Activated T-cell treated with anti-CD3 and anti-CD28 coated beads, Interleukin-2, amount 50 U/mL, for 4 hours (primary cell): Measurements from ENCODE around the gene PRSS8. TPM values are rescaled to one million over a fixed set of nuclear protein-coding genes. Genes with fewer than 3 reads are reported as not detected.
A peak's percentile ranks its signal among the peaks of the same experiment; 100 is the strongest.
"Not testable (repeated sequence)": the region's sequence is repeated elsewhere in the genome, so short reads cannot be mapped to it uniquely, and the experiment has no call there.

ENCODE experiments used
- ATAC-seq, 2 donors: fragments of 200-7000 bp; cut with Tn5 transposase; one replicate each; pipeline ENCODE4 v1.10.0; 2021
- DNase-seq: peaks from one replicate; pipeline ENCODE4 v3.0.0-alpha.2; 2020
- H3K27me3 Mint-ChIP-seq: one replicate; pipeline ENCODE4 v1.8.0; 2021; ENCODE audit warnings: low read depth, mixed read lengths
- H3K36me3 Mint-ChIP-seq: one replicate; pipeline ENCODE4 v1.8.0; 2022; ENCODE audit warnings: mixed read lengths; ENCODE audit not compliant: insufficient read depth
- H3K4me1 Mint-ChIP-seq: one replicate; pipeline ENCODE4 v1.8.0; 2021; ENCODE audit warnings: low read depth, mixed read lengths
- H3K4me3 Mint-ChIP-seq: one replicate; pipeline ENCODE4 v1.8.0; 2021; ENCODE audit warnings: mild to moderate bottlenecking, moderate library complexity, mixed read lengths
- H3K9me3 Mint-ChIP-seq: one replicate; pipeline ENCODE4 v1.8.0; 2021; ENCODE audit warnings: mixed read lengths
- total RNA-seq, 3 donors: library from RNA; stranded (reverse); gene quantifications; one replicate each; pipeline ENCODE4 v1.2.1, GENCODE V29; 2021

Gene PRSS8
- total RNA-seq, 3 donors from 2014 or later: 0.11 to 0.58 (median 0.38) TPM

DNA sequence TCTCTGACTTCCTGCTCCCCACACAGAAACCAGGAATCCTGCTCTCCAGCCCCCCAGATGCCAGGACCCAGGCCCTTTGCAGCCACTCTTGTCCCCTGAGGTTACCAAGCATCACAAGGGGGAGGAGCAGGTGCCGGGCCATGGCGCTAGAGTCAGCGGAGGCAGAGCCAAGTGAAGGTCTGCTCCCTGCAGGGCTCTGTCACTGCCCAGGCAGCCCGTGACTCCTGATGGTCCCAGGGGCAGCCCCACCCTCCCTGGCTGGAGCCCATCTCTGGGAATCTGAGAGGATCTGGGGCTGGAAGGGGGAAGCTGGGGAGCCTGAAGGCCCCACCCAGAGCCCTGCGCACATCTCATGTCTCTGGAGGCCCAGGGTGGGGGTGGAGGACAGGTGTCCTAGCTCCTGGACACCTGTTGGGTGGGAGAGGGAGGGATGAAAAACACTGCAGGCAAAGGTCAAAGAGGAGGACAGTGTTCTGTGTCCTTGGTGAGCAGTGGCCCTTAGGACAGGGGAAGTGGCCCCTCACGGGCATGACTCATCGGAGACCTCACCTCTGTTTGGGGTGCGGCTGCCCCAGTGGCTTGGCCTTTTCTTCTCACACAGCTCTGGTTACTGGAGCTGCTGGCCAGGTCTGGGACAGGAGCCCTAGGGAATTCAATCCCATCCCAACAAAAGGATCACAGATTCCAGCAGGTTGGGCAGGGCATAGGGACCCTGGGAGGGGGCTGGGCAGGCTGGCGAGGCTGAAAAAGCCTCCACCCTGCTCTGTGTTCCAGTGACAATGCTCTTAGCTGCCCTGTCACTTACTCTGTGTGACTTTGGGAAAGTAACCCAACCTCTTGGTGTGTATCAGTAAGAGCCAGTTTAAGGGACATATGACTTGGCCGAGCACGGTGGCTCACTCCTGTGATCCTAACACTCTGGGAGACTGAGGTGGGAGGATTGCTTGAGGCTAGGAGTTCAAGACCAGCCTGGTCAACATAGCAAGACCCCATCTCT is 14.7 kb upstream of the PRSS8 start, which contains the start of gene PRSS36:
PRSS36 (minus strand) TSS at position 173 of the 997 bp plus-strand sequence; CDS start at position 142, 31 bp downstream.
- no peaks in the 10 kb centered on the region for H3K9me3 Mint-ChIP-seq
- ATAC-seq: no peak
- no peak within 1 kb of the TSS for H3K4me3 Mint-ChIP-seq
- H3K27me3 Mint-ChIP-seq: peaks cover 4% of the 10 kb centered on the region
- DNase-seq: no peak
- no peaks in the 10 kb centered on the region for H3K36me3 Mint-ChIP-seq
- H3K4me1 Mint-ChIP-seq: peaks cover 1% of the 10 kb centered on the region

DNA sequence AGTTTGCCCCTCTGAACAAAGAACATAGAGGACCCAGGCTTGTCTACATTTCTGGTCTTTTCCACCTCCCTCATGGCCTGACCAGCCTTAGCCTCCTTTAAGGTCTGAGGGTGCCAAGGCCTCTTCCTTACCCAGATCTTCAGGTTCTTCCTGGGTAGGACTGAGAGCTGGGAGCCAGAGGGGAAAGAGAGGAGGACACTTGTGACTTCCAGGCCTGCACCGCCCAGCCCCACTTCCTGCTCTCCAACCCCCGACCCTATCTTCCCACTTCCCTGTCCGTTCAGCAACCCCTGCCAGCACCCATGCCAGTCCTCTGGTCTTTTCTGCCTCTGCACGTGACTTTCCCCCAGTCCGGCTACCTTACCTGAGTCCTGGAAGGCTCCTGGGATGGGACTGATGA is 13.8 kb upstream of the PRSS8 start:
- ATAC-seq: no peak
- Mint-ChIP-seq H3K36me3 (no peaks in the 10 kb centered on the region), H3K27me3 (peaks cover 4% of the 10 kb centered on the region), H3K4me3 (no peak overlapping the region), H3K9me3 (no peaks in the 10 kb centered on the region), H3K4me1 (peaks cover 1% of the 10 kb centered on the region)
- DNase-seq: no peak

DNA sequence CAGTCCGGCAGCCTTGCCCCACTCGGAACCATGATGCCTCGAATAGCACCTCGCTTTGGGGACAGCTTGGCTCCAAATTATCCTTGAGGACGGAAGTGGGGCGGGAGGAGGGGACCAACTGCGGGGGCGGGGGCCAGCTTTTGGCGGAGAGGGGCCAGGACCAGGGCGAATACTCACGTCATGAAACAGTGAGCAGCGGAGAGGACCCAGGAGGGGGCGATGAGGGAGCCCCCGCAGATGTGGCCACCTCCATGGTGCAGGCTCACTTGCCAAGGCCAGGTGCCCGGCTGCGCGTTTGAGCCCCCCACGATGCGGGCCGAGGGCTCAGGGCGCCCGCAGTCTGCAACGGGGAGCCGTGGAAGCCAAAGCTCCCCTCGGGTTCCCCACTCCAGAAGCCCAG is 13.4 kb upstream of the PRSS8 start:
- no peaks in the 10 kb centered on the region for H3K36me3 Mint-ChIP-seq
- no peaks in the 10 kb centered on the region for H3K9me3 Mint-ChIP-seq
- no peak for ATAC-seq
- H3K4me1 Mint-ChIP-seq: peaks cover 1% of the 10 kb centered on the region
- no peak overlapping the region for H3K4me3 Mint-ChIP-seq
- peaks cover 4% of the 10 kb centered on the region for H3K27me3 Mint-ChIP-seq
- DNase-seq: no peak

DNA sequence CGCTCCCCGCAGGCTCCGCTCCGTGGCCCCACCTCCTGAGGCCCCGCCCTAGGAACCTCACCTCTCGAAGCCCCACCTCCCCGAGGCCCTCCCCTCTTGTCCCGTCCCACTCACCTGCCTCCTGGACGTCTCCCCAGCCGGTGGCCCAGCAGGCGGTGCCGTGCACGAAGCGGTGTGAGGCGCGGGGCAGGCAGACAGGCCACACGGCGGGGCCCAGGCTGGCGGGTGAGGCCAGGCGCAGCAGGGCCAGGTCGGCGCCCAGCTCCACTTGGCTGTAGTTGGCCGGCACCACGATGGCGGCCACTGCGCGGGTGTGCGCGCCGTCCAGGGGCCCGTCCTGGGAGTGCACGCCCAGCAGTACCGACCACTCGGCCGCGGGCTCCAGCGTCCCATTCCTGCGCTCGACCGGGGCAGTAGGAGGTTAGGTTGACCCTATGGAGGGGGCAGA is 12.8 kb upstream of the PRSS8 start:
- Mint-ChIP-seq H3K4me3 (no peak overlapping the region), H3K27me3 (peaks cover 4% of the 10 kb centered on the region), H3K36me3 (no peaks in the 10 kb centered on the region), H3K4me1 (peaks cover 4% of the 10 kb centered on the region), H3K9me3 (no peaks in the 10 kb centered on the region)
- DNase-seq (no peak), ATAC-seq (no peak)

DNA sequence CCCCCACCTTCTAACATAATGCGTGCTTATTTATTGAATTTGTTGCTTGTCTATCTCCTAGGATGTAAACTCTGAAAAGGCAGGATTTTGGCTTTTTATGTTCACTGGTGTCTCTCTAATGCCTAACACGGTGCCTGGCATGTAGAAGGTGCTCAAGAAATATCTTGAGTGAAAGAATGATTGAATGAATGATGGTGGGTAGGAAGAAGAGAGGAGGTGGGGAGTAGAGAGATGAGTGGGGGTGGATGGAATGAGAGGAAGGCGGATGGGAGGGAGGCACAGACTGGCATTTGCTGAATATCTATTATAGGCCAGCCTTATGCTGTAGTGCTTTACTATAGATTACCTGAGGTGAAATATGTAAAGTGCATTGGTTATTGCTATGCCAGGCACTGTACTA is 12.0 kb upstream of the PRSS8 start:
- ATAC-seq (no peak), DNase-seq (no peak)
- no peaks in the 10 kb centered on the region for H3K9me3 Mint-ChIP-seq
- H3K4me3 Mint-ChIP-seq: no peak overlapping the region
- no peaks in the 10 kb centered on the region for H3K36me3 Mint-ChIP-seq
- H3K27me3 Mint-ChIP-seq: peaks cover 4% of the 10 kb centered on the region
- peaks cover 4% of the 10 kb centered on the region for H3K4me1 Mint-ChIP-seq

DNA sequence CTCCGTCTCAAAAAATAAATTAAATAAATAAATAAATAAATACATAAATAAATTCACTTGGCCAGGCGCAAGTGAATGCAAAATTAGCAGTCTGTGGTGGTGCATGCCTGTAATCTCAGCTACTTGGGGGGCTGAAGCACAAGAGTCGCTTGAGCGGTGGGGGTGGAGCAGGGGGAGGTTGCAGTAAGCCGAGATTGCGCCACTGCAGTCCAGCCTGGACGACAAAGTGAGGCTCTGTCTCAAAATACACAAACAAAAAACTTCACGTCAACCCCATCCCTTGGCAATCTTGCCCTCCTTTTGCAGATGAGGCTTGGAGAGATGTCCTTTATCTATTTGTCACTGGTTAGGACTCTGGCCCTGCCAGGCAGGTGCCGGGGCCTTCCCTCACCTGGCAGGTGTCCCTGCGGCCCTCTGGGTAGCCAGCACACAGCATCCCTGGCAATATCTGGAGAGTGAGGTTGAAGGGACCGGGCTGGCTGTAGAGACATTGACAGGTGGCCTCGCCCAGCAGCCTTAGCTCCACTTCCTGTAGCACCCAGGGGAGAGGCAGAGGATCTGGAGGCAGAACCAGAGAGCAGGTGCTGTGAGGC is 10.0 kb upstream of the PRSS8 start:
- Mint-ChIP-seq H3K4me1 (peaks cover 7% of the 10 kb centered on the region), H3K9me3 (no peaks in the 10 kb centered on the region), H3K36me3 (no peaks in the 10 kb centered on the region), H3K27me3 (peaks cover 3% of the 10 kb centered on the region), H3K4me3 (no peak overlapping the region)
- ATAC-seq (no peak), DNase-seq (no peak)

DNA sequence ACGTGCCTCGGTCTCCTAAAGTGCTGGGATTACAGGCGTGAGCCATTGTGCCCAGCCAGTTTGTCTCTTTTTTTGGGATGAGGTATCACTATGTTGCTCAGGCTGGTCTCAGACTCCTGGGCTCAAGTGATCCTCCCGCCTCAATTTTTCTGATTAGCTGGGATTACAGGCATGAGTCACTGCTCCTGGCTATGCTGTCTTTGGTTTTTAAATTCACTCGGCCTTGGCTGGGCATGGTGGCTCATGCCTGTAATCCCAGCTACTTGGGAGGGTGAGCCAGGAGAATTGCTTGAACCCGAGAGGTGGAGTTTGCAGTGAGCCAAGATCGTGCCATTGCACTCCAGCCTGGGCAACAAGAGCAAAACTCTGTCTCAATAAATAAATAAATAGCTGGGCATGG is 8.9 kb upstream of the PRSS8 start:
- ATAC-seq, H3K36me3 Mint-ChIP-seq, H3K9me3 Mint-ChIP-seq, H3K27me3 Mint-ChIP-seq, DNase-seq, H3K4me1 Mint-ChIP-seq: not testable (repeated sequence)
- H3K4me3 Mint-ChIP-seq: peak overlapping the region; percentile 64

DNA sequence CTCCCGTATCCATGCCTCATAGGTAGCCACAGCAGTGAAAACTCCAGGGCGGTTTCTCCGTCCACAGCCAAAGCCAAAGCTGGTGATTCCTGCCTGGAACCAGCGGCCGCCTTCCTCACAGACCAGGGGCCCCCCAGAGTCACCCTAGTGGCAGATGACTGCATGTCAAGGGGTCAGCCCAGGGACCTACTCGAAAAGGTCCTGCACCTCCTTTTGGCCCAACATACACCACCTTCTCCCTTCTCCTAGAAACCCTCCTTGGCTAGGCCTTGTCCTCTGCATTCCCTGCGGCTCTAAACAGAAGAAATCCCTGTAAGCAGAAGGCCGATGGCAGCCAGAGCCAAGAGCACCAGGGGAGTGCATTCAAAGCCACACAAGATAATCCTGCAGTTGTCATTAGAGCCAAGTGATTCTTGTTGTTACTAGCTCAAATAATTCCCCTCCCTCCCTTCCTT is 8.2 kb upstream of the PRSS8 start:
- no peak for ATAC-seq
- Mint-ChIP-seq H3K27me3 (peaks cover 3% of the 10 kb centered on the region), H3K4me3 (peak overlapping the region; percentile 64), H3K4me1 (peaks cover 7% of the 10 kb centered on the region), H3K36me3 (no peaks in the 10 kb centered on the region), H3K9me3 (no peaks in the 10 kb centered on the region)
- DNase-seq: no peak

DNA sequence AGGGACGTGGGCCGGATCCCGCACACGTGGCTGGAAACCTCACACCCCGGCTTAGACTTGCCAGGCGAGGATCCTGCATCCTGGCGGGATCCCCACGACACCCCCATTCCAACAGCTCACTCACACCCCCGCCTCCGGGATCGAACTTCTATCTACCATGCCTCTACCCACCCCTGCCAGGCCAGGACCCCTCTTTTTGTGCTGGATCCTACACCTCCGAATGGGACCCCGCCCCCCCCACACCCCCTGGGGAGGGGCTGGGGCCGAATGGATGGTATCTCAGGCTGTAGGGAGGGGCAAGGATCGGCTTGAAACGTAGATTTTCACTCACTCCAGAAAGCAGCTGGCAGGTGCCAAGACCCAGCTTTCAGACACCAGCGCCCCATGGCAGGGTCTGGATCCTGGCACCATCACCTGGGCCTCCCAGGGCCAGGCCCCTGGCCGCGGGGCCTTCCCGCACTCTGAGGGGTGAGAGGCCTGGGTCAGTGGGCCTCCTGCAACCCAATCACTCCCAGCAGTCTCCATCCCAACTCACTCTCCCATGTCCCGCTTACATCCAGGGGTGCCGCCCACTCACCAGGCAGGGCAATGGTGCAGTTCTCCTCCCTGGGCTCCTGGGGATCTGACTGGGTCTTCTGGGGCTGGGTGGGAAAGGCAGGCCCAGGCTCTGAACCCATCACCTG is 7.6 kb upstream of the PRSS8 start:
- H3K27me3 Mint-ChIP-seq: peaks cover 3% of the 10 kb centered on the region
- H3K9me3 Mint-ChIP-seq: no peaks in the 10 kb centered on the region
- H3K4me1 Mint-ChIP-seq: peaks cover 7% of the 10 kb centered on the region
- H3K4me3 Mint-ChIP-seq: peak overlapping the region; percentile 64
- DNase-seq (no peak), ATAC-seq (no peak)
- no peaks in the 10 kb centered on the region for H3K36me3 Mint-ChIP-seq

DNA sequence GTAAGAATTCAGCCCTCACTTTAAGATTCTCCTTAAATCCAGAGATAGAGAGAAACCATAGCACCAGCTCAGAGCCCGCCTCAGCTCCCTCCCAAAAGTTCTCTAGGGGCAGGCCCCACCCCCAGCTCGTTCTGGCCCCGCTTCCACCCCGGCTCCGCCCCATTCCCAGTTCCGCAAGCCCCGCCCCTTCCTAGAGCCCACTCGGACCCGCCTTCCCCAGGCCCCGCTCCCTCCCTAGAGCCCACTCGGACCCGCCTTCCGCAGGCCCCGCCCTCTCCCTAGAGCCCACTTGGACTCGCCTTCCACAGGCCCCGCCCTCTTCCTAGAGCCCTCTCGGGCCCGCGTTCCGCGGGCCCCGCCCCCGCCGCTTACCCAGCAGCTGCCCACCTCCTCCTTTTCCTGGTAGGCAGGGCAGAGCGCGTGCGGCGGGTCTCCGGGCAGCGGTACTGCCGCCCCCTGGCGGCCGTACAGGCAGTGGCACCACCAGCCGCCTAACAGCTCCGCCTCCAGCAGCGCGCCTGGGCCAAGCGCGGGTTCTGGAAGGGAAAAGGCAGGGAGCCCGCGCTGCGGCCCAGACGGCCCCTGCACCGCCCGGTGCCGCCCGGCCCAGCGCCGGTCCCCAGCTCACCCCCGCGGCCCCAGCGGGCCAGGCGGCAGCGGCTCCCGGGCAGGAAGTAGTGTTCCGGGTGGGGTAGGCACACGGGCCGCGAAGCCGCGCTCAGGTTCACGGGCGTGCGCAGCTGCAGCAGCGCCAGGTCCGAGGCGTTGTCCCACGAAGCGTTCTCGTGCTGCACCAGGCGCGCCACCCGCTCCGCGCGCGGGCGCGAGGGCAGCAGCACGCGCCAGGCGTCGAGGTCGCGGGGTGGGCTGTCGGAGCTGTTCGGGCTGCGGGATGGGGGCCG is 6.8 kb upstream of the PRSS8 start:
- peak; percentile 92 to 94 for ATAC-seq
- Mint-ChIP-seq H3K27me3 (no peaks in the 10 kb centered on the region), H3K9me3 (no peaks in the 10 kb centered on the region), H3K36me3 (no peaks in the 10 kb centered on the region), H3K4me1 (peaks cover 6% of the 10 kb centered on the region), H3K4me3 (peak overlapping the region; percentile 46)
- peak; percentile 97 for DNase-seq

DNA sequence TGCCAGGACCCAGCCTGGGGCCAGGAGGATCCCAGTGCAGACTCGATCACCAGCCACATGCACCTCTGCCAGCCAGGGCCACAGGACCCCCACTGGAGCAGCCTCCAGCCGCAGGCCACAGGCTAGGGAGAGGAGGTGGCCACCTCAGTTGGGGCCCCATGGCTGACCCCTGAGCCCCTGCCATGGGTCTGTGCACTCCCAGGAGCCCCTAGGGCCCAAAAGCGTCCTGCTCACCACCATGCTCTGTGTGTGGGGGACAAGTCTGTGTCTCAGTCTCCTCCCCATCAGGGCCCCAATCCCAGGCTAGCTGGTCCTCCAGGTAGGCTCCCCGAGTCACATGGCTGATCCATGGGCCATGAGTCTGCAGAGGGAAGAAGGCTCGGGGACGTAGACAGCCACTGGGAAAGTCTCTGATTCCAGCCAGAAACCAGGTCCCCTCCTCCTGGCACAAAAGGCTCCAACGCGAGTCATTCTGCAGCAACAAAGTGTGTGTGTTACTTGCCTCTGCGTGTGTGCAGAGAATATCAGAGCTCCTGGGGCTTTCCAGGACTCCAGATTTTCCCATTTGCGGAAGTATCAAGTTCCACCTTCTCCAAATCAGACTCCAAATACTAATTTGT is 6.1 kb upstream of the PRSS8 start:
- peaks cover 6% of the 10 kb centered on the region for H3K4me1 Mint-ChIP-seq
- H3K27me3 Mint-ChIP-seq: no peaks in the 10 kb centered on the region
- H3K4me3 Mint-ChIP-seq: peak overlapping the region; percentile 46
- no peak for DNase-seq
- no peak for ATAC-seq
- no peaks in the 10 kb centered on the region for H3K9me3 Mint-ChIP-seq
- H3K36me3 Mint-ChIP-seq: no peaks in the 10 kb centered on the region

DNA sequence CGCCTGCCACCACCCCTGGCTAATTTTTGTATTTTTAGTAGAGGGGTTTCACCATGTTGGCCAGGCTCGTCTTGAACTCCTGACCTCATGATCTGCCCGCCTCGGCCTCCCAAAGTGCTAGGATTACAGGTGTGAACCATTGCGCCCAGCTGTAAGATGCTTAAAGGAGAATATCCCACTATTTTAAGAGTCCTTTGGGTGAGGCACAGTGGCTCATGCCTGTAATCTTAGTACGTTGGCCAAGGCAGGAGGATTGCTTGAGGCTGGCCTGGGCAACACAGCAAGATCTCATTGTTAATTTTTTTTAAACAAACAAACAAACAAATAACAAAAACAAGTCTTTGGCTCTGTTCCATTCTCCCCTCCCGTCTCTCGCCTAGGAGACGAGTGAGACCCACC is 5.5 kb upstream of the PRSS8 start:
- H3K4me3 Mint-ChIP-seq, ATAC-seq, H3K27me3 Mint-ChIP-seq, H3K9me3 Mint-ChIP-seq, H3K4me1 Mint-ChIP-seq, H3K36me3 Mint-ChIP-seq, DNase-seq: not testable (repeated sequence)
